Stimulated activated CD8-positive, alpha-beta memory T cell treated with anti-CD3 and anti-CD28 coated beads, Interleukin-4, amount 100 ng/mL, for 24 hours (primary cell): ENCODE measurements around the gene BTBD1.

Experiments used
- DNase-seq: peaks from one replicate; pipeline ENCODE4 v3.0.0-alpha.2; 2020; ENCODE audit warnings: low read depth

Gene BTBD1

DNA sequence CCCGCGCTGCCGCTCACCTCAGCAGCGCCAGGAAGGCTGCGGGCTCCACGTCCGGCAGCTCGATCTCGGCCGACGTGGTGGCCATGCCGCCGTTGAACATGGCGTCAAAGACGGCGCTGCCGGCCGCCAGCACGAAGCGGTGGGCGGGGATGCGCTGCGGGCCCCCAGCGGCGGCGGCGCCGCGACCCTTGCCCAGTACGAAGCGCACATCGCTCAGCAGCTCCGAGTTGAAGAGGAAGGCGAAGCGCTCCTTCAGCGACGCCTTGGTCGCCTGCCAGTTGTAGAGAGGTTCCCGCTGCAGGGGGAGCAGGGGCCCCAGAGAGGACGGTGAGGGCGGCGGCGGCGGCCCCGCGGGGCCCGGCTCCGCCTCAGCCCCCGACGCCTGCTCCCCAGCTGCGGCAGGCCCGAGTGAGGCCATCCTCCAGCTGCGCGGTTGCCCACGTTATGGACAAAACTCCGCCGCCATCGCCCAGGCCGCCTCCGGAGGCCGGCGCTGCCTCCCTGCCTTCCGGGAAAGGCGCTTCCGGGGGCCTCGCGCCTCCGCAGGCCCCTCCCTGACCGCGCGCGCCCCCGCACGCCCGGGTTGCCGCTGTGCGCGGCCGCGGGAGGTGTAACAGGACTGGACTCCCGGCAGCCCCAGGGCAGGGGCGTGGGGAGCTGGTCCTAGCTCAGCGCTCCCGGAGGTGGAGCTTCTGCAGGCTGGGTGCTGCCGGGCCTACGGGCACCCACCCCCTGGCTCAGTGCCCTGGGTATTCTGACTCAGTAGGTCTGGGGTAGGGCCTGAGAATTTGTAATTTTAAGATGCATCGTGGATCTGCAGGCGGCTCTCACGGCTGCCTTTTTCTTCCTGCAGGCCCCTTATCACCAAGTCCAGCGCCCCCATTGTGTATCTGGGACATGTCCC is at the start of gene BTBD1:
BTBD1 (minus strand) TSS at position 519 of the 904 bp plus-strand sequence; CDS start at position 418, 101 bp downstream.
- DNase-seq = peak; percentile 86

DNA sequence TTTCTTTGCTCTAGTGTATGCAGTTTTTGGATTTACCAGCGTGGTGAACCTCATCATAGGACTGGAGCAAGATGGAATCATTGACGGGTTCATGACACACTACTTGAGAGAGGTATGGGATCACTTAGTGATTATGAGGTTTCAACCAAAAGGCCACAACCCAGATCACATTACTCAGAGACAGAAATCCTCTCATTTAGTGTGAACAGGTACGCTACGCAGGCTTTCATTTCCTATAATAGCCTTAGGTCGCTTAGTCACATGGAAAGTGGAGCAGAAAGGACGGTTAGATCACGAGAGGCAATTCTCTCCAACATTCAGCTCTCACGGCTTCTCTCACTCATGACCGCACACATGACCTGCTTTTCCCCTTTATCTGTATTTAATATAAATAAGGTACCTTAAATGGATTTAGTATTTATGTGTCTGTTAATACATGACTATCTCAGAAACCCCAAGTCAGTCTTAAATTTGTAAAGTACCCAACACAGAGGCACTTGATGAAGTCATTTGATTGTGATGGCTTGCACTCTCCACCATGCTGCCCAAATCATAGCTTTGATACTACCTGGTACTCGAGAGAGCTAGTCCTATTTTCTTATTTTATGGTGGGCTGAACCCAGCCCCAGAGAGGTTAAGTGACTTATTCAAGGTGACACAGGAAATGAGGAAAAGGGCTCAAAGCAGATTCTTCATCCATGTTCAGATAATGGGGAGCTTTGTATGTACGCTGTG is 48.9 kb upstream of the BTBD1 start:
- no peak for DNase-seq

DNA sequence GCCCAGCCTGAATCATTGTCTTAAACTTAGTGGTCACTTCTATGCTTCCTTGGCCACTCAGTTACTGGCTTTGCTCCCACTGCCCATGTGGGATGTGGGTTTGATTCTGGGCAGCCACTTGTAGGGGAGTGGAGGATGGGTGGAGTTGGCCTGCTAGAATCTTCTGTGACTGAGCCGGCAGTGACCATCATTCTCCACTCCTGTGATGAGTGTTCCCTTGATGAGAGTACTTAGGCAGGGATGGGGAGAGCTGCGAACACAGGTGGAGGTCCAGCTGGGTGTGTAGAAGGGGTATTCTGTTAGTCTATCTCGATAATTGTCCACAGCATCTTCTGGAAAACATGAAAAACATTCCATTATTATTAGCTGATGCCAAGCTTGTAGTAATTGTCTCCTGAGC is 48.4 kb upstream of the BTBD1 start:
- no peak for DNase-seq

DNA sequence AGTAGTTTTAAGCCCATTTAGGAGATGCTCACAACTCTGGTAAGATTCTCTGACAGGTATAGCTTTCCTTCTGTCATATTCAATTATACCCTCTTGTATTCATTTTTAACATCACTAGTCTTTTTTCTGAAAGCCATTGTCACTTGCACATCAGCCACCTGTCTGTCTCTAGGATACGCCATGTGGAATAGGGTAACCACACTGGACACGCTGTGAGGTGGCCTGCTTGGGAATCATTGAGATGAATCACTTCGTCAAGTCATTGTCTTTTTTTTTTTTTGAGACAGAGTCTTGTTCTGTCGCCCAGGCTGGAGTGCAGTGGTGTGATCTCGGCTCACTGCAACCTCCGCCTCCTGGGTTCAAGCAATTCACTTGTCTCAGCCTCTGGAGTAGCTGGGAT is 47.8 kb upstream of the BTBD1 start:
- DNase-seq = no peak

DNA sequence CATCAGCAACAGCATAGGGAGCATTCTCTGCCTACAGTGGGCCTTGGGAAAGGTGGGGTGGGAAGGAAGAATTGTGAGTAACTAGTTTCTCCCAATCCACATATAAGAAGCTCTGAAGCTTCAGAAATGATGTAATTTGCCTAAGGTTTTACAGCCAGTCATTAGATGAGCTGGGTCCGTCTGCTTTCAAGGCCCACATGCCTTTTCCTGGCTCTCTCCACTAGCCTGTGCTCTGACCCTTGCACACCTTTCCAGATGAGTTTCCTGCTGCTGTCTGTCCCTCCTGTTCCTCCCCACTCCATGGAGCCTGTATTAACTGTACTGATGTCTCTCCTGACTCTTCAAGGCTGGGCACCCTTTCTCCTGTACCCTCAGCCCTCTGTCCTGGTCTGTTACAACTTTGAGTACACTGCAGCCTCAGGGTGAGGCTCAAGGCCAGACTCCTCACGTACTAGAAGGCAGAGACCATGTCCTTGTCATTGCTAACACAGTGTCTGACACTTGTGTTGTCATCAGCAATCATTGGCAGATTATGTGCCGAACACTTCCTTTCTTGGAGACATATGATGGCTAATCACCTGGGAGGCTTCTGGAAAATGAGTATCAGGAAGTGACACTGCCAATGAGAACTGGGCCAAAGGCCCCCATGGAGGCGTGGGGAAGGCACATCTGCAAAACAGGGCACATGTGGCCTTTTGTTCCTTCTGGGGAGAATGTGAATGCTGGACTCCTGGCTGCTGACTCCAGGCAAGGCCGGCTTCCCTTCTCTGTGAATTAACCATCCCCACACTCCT is 47.0 kb upstream of the BTBD1 start:
- no peak for DNase-seq

DNA sequence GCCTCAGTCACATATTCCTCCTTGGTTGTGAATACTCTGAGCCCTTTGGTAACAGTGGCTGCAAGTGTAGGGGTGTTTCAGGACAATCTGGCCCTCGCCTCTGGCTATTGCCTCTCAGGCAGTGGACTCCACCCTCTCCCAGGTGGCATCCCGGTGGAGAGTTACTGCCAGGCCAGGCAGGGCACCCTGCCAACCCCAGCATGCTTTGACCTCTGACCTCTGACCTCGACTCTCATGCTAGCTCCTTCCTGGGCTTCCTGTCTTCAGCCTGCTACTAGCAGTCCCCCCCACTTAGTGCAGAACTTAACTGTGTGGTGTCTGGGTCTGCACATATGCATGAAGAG is 45.9 kb upstream of the BTBD1 start:
- DNase-seq = no peak

DNA sequence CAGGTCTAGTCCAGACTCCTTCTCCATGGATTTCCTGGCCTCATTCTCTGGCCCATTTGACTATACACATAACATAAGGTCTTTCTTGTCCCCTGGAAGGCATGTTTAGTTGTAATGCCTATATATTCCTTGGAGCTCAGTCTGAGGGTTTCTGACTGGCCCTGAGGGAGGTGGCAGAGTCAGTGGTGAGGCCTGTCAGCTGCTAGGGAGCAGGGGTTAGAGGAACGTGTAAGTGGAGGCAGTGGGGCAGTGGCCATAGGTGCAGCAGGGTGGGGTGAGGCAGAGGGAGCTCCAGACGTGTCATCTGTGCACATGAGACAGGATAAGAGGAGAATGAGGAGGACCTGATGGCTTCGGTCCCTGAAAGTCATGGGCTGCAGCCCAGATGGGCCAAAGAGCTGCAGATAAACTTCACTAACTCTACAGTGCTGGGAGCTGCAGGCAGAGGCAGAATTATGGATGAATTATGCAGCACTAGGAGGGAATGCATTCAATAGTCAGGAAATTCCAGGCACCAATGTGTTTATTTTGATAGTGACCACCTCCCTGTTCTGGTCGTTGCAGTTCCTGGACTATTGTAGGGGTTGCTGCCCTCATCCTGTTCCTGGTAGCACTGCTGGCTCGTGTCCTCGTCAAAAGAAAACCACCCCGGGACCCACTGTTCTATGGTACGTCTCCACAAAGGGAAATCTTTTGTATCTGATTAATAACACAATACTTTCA is 45.3 kb upstream of the BTBD1 start:
- DNase-seq = no peak

DNA sequence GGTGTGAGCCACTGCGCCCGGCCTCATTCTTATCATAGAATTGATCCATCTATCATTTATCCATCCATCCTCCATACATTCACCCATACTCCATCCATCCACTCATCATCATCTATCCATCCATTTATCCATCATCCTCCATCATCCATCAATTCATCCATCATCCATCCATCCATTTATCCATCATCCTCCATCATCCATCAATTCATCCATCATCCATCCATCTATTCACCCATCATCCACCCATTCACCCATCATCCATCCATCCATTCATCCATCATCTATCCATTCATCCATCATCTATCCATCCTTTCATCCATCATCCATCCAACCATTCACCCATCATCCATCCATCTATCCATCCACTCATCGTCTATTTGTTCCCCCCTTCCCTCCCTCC is 44.1 kb upstream of the BTBD1 start:
- DNase-seq = no peak

DNA sequence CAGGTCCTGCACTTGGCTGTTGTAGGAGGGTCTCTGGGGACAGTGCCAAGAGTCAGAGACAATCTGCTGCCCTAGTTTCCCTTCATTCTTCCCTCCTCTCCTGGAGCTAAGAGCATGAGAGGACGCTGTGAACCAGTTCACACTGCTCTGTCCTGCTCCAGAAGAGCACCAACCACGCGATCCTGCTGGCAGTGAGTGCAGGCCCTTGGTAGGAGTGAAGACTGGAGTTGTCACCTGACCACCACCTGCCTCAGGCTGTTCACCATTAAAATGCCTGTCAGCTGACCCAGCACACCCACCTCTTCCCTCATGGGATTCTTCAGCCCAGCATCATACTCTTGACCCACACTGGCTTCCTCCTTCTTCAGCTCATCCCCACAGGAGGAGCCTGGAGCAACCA is 43.3 kb upstream of the BTBD1 start:
- no peak for DNase-seq

DNA sequence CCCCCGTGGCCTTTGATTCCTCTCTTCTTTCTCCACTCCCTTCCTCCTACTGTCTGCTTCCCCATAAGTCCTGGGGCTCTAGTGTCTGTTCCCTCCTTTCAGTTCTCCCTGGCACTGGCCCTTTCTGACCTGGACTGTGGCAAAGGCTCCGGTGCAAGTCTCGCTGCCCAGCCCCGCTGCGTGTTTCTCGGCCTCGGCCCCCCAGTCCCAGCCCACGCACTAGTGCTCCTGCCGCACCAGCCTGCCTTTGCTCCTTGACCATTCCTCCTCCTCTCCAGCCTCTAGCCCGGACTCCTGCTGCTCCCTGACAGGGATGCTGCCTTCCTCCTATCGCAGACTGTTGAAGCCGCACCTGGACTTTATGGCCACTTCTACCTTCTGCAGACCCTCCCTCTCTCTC is 42.5 kb upstream of the BTBD1 start:
- DNase-seq = no peak

DNA sequence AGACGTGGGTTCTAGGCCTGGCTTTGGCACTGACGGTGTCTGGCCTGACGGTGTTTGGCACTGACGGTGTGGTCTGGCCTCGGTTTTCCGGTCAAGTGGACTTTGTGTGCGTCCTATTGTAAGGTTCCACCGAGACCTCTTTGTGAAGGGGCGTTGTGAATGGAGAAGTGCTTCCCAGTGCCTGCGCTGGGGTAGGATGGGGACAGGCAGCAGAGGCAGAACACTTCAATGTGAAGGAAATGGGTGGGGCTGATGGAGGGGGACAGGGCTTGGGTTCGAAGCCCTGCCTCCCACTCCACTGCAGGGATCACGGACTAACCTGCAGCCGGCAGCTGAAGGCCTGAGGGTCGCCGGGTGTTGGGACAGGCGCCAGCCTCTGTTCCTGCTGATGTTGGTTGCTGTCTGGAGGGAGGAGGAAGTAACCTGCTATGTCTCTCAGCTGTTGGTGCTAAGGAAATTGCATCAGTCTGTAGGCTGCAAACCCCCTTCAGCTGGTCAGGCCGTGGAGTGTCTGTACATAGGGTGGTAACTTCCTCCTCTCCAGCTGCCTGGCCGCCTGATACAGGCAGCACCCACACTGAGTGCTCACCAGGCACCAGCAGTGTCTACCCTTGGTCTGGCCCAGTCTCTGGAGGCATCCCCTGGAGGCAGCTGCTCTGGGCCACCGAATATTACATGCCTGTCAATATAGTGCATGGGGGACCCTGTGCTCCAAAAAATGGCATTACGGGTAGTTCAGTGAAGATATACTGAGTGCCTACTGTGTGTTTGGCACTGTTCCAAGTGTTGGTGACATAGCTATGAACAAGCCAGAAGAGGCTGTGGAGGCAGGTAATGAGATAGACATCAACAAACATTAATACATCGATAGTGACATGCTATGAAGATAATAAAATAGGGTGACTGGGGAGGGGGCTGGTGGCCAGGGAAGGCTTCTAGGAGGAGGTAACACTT is 41.5 kb upstream of the BTBD1 start:
- DNase-seq = no peak

DNA sequence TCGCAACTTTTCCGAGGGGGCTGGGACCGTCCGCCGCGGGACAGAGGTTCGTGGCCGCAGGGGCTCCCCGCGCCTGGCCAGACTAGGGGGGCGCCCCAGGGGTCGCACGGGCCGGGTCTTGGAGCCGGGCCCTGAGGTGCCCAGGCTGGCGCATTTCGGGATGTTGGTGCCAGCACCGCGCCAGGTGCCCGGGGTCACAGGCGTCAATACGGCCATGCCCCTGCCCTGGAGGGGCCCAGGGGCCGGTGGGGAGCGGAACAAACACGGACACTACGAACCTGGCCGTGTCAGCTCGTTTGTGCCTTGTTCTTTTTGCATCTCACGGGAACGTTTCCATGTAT is 40.8 kb upstream of the BTBD1 start:
- DNase-seq = no peak

DNA sequence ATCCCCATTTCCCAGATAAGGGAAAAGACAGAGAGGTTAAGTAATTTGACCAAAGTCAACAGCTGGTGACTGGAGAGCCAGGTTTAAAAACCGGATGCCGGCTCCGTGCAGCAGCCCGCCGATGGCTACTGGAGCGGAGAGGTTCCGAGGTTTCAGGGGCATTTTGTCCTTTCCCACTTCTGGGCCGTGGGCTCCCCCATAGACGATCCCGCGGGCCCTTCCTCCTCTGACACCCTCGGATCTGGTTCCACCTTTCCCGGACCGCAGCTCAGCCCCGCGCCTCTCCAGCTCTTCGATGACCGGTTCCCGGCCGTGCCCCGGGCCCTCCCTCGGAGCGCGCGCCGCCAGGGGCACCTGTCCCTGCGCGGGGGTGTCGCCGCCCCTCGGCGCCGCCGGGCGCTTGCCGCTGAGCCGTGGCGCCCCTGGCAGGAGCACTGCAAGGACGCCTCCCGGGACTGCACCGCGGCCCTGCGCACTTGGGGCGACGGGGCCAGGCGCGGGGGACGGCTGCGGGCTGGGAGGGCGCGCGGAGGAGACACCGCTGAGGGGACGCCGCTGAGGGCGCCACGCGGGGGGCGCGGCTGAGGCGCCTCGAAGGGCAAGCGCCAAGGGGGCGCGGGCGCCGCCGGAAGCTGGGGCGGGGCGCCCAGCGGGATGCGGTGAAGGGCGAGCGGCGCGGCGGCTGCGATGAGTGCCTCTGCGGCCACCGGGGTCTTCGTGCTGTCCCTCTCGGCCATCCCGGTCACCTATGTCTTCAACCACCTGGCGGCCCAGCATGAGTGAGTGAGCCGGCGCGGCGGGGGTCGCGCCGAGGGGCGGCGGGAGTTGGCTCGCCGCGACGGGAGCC is 40.2 kb upstream of the BTBD1 start, which contains the start of gene TM6SF1:
TM6SF1 (plus strand) TSS at position 652 of the 847 bp plus-strand sequence; CDS start at position 688, 36 bp downstream.
- DNase-seq = no peak

DNA sequence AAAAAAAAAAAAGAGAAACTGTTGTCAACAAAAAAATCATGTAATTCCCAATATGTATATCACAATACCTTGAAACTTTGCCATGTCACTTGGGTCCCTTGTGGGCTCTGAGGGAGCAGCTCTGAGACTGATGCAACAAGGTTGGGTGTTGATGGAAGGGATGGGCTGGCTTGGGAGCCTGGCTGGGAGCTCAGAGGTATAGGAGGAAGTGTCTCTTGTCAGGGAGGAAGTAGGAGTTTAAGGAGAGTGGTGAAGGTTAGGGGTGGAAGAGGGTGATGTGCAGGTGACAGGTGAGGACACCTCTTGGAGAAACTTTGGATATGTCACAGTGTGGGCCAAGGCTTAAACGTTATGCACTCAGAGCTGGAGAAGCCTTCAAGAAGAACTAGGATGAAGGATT is 38.4 kb upstream of the BTBD1 start:
- DNase-seq = no peak

DNA sequence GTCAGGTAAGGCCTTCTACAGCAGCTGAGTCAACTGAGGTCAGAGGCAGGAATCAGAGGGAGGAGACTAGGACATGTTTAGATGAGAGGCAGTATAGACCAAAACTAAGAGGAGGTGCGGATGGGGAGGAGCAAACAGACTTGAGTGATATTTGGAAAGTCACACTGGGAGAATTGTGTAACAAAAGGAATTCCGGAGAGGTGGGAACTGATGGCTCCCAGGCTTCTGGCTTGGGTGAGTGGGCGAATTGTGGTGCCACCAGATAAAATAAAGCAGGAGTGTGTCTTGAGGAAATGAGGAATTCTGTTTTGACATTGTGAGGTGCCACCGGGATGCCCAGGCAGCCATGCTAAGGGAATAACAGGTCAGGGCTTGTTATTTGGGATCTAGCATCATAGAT is 37.1 kb upstream of the BTBD1 start:
- DNase-seq = no peak

DNA sequence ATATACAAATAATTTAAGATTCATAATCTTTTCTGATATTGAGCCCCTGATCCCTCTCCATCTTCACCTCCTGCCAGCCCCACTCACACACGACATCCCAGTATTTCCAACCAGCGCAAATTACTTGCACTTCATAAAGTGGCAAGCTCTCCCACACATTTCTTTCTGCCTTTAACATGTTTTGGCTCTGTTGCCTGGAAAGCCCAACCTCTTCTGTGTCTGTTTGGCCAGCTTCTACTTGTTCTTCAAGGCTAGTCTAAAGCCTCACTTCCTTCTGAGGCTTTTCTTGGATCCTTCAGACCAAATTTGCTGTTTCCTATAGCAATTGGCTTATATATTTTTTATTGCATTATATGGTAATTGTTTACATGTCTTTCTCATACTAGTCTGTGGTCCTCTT is 35.3 kb upstream of the BTBD1 start:
- no peak for DNase-seq

DNA sequence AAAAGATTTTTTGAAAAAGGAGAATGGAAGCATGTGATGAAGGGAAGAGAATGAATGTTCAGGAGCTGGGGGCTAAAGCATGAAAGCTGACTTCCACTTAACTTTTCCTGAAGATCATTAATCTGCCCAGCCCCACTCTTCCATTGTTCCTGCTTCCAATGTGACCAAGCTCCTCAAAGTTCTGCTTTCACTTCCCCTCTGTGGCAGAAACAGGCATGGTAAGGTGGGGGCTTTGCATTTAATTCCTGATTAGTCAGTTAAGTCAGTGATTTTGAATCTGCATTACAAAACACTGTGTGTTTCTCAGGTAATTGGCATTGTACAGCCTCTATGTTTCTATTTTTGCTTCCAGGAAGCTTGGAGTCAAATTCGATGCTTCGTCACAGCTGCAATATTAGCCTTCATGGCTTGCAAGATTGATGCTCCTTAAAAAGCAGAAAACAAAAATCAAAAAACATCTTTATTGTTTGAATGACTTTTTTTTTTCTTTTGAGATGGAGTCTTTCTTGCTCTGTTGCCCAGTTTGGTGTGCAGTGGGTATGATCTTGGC is 33.1 kb upstream of the BTBD1 start:
- no peak for DNase-seq

DNA sequence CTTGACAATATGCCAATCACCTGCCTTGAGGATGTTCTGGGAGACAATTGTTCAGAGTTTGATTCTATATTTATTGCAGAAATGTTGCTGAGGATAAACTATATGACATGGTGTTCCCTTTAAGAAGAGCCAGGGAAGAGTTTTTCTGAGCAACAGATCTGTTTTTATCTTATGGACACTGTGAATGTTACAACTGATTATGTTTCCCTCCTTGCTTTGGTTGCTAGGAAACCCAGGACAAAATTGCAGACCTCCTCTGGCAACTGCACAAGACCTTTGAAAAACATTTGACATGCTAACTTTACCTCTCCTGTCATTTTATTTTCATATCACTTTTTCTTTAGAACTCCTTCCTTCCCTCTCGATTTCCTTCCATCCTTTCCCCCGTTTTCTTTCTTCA is 32.2 kb upstream of the BTBD1 start:
- DNase-seq = no peak

DNA sequence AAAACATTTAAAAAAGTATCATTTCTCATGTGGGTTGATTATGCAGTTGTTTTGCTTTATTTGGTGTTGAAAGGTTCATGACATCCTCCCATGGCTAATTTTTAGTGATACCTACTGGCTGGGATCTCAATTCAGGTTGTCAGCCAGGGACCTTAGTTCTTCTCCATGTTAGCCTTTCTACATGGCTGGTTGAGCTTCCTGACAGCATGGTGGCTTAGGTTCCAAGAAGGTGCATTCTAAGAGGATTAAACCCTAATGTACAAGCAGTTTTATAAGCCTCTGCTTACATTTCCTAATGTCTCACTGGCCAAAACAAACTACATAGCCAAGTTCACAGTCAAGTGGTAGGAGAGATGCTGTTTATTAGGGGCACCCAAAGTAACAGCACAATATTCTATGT is 31.0 kb upstream of the BTBD1 start:
- no peak for DNase-seq

DNA sequence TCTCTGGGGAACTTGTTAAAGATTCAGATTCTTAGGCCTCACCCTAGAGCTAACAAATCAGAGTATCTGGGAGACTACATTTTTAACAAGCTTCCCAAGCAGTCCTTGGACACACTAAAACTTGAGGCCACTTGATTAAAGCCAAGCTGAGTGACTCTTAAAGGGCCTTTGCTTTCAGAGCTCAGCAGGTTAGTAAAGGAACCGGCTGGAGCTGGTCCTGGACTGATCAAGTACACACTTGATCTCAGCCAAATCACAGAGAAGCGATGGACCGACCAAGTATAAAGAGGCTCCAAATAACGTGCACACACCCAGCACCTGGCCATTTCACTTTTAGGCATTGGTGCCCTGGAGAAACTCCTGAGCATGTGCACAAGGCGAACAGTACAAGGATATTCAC is 27.5 kb upstream of the BTBD1 start:
- no peak for DNase-seq
